HG03442 (cell line): Measurements from ENCODE around the gene RALGAPA2.

ENCODE experiments used
- ATAC-seq: cut with Tn5 transposase; IDR thresholded peaks from one replicate; pipeline ENCODE4 v1.9.1; 2021; ENCODE audit warnings: mild to moderate bottlenecking, moderate library complexity; ENCODE audit not compliant: unreplicated experiment

RALGAPA2 gene

GRCh38 chr20:20503777-20504530 is 208.5 kb downstream of the RALGAPA2 start:
- ATAC-seq, result no peak

- no peak for ATAC-seq
Observed at GRCh38 chr20:20501128-20501527, 211.3 kb downstream of the RALGAPA2 start.

GRCh38 chr20:20500312-20500711 is 212.1 kb downstream of the RALGAPA2 start:
- no peak for ATAC-seq

GRCh38 chr20:20499439-20499838 is 213.0 kb downstream of the RALGAPA2 start:
- ATAC-seq, result no peak

- no peak for ATAC-seq
Observed at GRCh38 chr20:20498076-20498861, 214.2 kb downstream of the RALGAPA2 start.

GRCh38 chr20:20497242-20497978 is 215.0 kb downstream of the RALGAPA2 start:
- no peak for ATAC-seq

- ATAC-seq, result no peak
Observed at GRCh38 chr20:20495729-20496503, 216.5 kb downstream of the RALGAPA2 start.

GRCh38 chr20:20493701-20494100 is 218.7 kb downstream of the RALGAPA2 start:
- no peak for ATAC-seq

GRCh38 chr20:20492521-20493332 is 219.7 kb downstream of the RALGAPA2 start:
- ATAC-seq, result no peak

- no peak for ATAC-seq
Observed at GRCh38 chr20:20491784-20492264, 220.6 kb downstream of the RALGAPA2 start.

- no peak for ATAC-seq
Observed at GRCh38 chr20:20491110-20491783, 221.2 kb downstream of the RALGAPA2 start.

GRCh38 chr20:20490673-20491072 is 221.8 kb downstream of the RALGAPA2 start:
- ATAC-seq, result no peak

GRCh38 chr20:20489648-20490341 is 222.6 kb downstream of the RALGAPA2 start:
- peak; percentile 20 for ATAC-seq

GRCh38 chr20:20489054-20489453 is 223.4 kb downstream of the RALGAPA2 start:
- peak; percentile 86 for ATAC-seq

- no peak for ATAC-seq
Observed at GRCh38 chr20:20488388-20488787, 224.1 kb downstream of the RALGAPA2 start.

GRCh38 chr20:20487811-20488210 is 224.6 kb downstream of the RALGAPA2 start:
- ATAC-seq, result no peak

- no peak for ATAC-seq
Observed at GRCh38 chr20:20483328-20483727, 229.1 kb downstream of the RALGAPA2 start.

- ATAC-seq, result no peak
Observed at GRCh38 chr20:20482453-20482852, 230.0 kb downstream of the RALGAPA2 start.

- ATAC-seq, result no peak
Observed at GRCh38 chr20:20480689-20481088, 231.8 kb downstream of the RALGAPA2 start.
